HT-29 (cell line): ENCODE data around the gene ESR2. TPM values are rescaled to one million over a fixed set of nuclear protein-coding genes. Genes with fewer than 3 reads are reported as not detected.
"Not testable (repeated sequence)": the region's sequence is repeated elsewhere in the genome, so short reads cannot be mapped to it uniquely, and the experiment has no call there.

Source experiments
- DNase-seq: peaks from one replicate; pipeline ENCODE4 v3.0.0-alpha.2; 2015; ENCODE audit warnings: low spot score
- total RNA-seq: library from RNA; depleted of rRNA; stranded (reverse); fragments of >200 nt; shearing (Covaris generic); gene quantifications from 2 replicates; pipeline ENCODE4 v1.2.3, GENCODE V29; 2014

Gene ESR2
- total RNA-seq, 1 experiment from 2014 or later, result not detected

- DNase-seq, result no peak
Measured at GRCh38 chr14:64091217-64091616, 203.0 kb downstream of the ESR2 start.

GRCh38 chr14:64089920-64090319 lies 204.3 kb downstream of the ESR2 start:
- no peak for DNase-seq

GRCh38 chr14:64088647-64088964 lies 205.6 kb downstream of the ESR2 start:
- no peak for DNase-seq

- no peak for DNase-seq
Measured at GRCh38 chr14:64082837-64083236, 211.3 kb downstream of the ESR2 start.

GRCh38 chr14:64081174-64081746 lies 212.9 kb downstream of the ESR2 start:
- no peak for DNase-seq

GRCh38 chr14:64080452-64080851 lies 213.7 kb downstream of the ESR2 start:
- DNase-seq, result no peak

GRCh38 chr14:64075613-64076005 lies 218.6 kb downstream of the ESR2 start:
- no peak for DNase-seq

GRCh38 chr14:64074961-64075612 lies 219.1 kb downstream of the ESR2 start:
- no peak for DNase-seq

GRCh38 chr14:64069634-64070359 lies 224.4 kb downstream of the ESR2 start:
- no peak for DNase-seq

- no peak for DNase-seq
Measured at GRCh38 chr14:64064447-64064846, 229.7 kb downstream of the ESR2 start.

GRCh38 chr14:64062381-64063115 lies 231.6 kb downstream of the ESR2 start:
- no peak for DNase-seq

GRCh38 chr14:64061706-64062105 lies 232.5 kb downstream of the ESR2 start:
- DNase-seq, result no peak

- no peak for DNase-seq
Measured at GRCh38 chr14:64061115-64061514, 233.1 kb downstream of the ESR2 start.

GRCh38 chr14:64060648-64061096 lies 233.5 kb downstream of the ESR2 start:
- peak; percentile 11 for DNase-seq

- DNase-seq, result no peak
Measured at GRCh38 chr14:64060199-64060545, 234.0 kb downstream of the ESR2 start.

- no peak for DNase-seq
Measured at GRCh38 chr14:64059454-64060198, 234.5 kb downstream of the ESR2 start.

- DNase-seq, result no peak
Measured at GRCh38 chr14:64053694-64054669, 240.2 kb downstream of the ESR2 start.

- DNase-seq, result no peak
Measured at GRCh38 chr14:64049616-64050381, 244.4 kb downstream of the ESR2 start.

GRCh38 chr14:64045091-64045490 lies 249.1 kb downstream of the ESR2 start:
- DNase-seq, result no peak

GRCh38 chr14:64043296-64043695 lies 250.9 kb downstream of the ESR2 start:
- DNase-seq, result not testable (repeated sequence)
